Measurements from ENCODE around the gene ATP6V0B.

Gene ATP6V0B

GRCh38 chr1:44002606-44003157 is 27.9 kb downstream of the ATP6V0B start:
- DNase-seq (ENCODE audit: low read depth), result no peak

- DNase-seq (ENCODE audit: low read depth), result no peak
Observed at GRCh38 chr1:44008259-44008658, 33.5 kb downstream of the ATP6V0B start.

DNA sequence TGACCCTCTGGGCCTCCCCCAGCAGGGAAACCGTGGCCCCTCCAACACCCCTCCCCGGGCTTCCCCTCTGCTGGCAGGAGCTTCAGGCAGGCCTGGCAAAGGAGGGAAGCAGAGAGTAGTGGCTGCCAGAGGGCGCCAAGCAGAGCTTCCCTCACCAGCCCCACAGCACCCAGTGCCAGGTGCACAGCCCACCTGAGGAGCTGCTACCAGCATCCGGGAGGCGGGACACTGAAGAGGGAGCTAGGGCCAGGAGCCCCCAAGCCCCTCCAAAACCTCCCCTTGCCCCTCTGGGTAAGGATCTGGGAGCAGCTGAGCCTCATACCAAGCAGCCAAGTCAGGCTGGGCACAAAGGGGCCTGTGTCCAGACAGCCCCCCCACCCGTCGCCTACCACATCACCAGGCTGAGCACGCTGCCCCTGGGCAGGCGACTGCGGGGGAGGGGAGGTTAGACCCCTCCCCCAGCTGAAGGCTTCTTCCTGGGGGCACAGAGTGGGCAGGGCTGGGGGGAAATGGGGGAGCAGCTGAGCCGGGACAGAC is 36.2 kb downstream of the ATP6V0B start:
- DNase-seq (ENCODE audit: low read depth), result no peak

DNA sequence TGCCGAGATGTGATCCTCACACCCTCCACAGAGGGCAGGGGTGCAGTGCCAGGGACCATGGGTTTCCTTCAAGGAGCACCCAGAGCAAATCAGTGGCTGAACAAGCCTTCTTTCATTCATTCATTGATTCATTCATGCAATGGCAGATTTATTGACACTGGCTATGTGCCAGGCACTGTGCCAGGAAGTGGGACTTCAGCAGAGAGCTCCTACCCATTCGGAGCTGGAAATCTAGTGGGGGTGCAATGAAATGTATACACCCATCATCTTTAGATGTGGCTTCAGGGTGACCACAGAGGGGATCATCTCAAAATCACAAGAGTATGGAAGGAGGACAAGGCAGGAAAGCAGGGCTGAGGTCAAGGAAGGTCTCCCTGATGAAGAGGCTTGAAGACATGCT is 37.6 kb downstream of the ATP6V0B start:
- DNase-seq (ENCODE audit: low read depth), result no peak

DNA sequence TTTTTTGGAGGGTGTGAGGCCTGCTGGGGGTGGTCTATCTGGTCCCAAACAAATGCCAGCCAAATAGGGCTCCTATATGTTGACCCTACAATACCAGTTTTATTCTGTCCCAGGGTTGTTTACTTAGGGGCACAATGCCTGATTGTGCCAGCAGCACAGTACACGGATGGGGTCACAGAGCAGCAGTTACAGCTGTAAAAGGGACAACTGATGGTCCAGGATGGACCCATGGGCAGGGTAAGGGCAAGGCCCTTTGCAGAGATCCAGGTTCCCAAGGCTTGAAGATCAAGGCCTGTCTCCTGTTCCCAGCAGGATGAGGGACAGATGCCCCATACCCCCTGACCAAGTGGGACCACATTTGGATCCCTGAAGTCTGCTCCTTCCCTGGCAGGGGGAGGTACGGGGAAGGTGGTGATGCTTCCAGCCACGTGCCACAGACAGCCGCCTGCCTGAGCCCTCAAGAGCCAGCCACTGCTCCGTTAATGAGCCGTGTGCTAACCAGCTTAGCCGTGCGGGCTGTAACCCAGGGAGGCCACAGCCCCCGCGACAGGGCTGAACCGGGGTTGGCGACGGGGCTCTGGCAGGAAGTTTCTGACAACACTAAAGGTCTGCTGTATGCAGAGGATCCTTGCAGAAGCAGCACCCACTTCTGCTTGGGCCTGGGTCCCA is 38.3 kb downstream of the ATP6V0B start:
- no peak for DNase-seq (ENCODE audit: low read depth)

DNA sequence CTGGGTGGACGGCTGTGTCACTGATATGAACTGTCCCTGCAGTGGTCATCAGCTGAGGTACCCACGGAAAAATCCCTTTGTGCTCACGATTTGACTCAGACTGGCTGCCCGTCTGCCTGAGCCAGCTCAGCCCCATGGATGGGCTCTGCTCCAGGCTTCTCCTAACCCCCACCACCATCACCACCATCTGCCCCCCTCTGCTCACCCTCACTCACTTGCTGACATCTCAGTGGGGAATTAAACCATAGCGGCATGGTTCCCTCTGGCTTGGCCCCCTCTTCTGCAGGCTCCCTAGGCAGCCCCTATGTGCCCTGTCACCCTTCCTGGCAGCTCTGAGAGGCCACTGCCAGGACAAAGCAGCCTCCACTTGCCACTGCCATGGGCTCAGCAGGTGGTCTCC is 39.2 kb downstream of the ATP6V0B start:
- DNase-seq (ENCODE audit: low read depth), result no peak

DNA sequence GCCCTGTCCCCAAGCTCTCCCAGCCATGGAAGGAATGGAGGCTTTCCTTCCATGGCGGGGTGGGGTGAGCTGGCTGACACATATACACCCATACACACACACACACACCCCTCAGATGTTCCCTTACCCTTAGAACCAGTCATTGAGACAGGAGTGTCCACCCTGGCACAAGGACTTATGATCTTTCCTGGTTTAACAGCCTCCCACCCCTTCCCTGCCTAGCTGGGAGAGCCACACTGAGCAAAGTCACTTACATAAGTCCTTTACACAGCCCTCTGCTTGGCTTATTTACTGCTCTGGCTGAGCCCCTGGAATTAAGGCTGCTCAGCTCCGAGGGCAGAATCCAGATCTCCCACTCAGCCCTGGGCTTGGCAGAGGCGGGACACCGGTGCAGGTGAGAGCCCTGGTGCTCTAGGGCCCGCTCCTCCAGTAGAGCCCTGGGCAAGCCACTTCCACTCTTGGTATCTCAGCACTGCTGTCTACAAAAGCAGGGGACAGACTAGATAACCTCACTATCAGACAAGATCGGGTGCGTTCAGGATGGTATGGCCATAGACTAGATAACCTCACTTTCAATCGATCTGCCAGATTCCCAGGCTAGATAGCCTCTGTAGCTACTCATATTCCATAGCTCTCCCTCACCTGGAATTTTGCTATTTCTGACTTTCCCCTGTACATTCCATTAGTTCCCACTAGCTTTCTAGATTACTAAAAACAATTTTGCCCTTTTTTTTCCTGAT is 39.8 kb downstream of the ATP6V0B start:
- no peak for DNase-seq (ENCODE audit: low read depth)

DNA sequence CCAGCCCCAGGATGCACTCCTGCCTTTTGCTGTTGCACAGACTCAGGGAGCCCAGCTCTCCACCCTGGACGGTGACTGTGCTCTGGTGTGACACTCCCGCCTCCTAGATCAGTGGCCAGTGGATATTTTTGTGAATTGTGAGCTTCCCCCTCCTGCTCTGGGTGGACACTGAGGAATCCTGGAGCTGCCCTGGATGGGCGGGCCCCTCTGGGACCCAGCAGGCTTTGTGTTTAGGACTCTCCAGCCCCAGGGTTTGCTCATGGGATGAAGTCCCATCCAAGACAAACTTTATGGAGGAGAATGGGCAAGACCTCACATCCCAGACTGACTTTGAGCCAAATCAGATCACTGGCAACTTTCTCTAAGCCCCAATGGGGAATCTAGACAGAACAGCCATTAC is 40.4 kb downstream of the ATP6V0B start:
- no peak for DNase-seq (ENCODE audit: low read depth)

GRCh38 chr1:44016041-44016889 is 41.5 kb downstream of the ATP6V0B start:
- DNase-seq (ENCODE audit: low read depth), result no peak

DNA sequence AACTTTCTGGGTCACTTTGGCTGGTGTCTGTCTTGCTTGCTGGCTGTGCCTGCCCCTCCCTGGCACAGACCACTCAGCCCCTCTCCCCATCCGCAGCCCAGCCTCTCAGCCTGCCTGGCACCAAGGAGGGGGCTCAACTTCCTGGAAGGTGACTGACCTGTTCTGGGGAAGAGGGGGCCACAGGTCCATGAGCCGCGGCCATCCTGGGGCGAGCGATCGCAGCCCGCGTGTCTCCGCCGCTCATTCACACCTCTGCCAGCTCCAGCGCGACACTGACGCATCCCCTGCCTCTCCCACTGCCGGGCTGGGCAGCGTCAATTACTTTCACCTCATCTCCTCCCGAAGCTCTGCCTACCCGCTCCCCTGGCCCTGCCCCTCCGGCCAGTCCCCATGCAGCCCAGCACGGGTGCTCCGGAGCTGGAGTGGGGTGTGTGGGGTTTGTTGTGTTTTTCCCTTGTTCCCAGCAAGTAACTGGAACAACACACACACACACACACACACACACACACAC is 42.2 kb downstream of the ATP6V0B start:
- no peak for DNase-seq (ENCODE audit: low read depth)

- DNase-seq (ENCODE audit: low read depth), result no peak
Observed at GRCh38 chr1:44019466-44019948, 44.7 kb downstream of the ATP6V0B start.

DNA sequence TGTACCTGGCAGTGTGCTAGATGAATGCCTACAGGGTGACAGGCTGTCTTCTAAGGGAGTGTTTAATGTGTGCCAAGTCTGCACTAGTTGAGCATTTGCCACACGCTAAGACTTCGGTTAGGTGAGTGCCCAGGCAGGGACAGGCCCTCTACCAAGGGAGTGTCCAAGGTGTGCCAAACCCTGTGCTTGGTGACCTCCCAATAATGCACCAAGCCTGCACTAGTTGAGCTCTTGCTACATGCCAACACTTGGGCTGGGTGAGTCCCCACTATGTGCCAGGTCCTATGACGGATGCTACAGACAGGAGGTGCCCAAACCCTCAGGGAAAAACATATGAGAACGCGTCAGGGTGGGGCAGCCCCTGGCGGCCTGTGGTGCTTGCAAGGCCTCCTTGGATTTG is 45.7 kb downstream of the ATP6V0B start:
- DNase-seq (ENCODE audit: low read depth), result no peak

GRCh38 chr1:44021156-44021555 is 46.4 kb downstream of the ATP6V0B start:
- no peak for DNase-seq (ENCODE audit: low read depth)

- DNase-seq (ENCODE audit: low read depth), result no peak
Observed at GRCh38 chr1:44021581-44022321, 47.0 kb downstream of the ATP6V0B start.

GRCh38 chr1:44024031-44024902 is 49.5 kb downstream of the ATP6V0B start:
- no peak for DNase-seq (ENCODE audit: low read depth)

- no peak for DNase-seq (ENCODE audit: low read depth)
Observed at GRCh38 chr1:44024903-44025525, 50.3 kb downstream of the ATP6V0B start.

DNA sequence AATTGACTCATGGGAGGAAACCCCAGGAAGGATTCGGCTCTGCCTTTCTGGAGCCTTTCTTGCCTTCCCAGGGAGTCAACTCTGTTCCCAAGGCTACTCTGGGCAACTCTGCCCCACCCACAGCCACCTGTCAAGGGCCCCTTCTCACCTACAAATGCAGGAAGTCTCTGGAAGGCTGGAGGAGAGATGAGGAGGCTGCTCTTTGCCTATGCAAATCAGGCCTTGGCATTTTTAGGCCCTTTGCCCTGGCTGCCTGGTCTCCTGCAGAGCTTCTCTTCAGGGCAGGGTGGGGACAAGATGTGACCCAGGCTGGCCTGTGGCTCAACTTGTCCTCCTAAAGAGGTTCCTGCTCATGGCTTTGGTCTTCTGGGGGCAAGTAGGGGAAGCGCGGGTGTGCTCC is 51.1 kb downstream of the ATP6V0B start:
- DNase-seq (ENCODE audit: low read depth), result no peak

DNA sequence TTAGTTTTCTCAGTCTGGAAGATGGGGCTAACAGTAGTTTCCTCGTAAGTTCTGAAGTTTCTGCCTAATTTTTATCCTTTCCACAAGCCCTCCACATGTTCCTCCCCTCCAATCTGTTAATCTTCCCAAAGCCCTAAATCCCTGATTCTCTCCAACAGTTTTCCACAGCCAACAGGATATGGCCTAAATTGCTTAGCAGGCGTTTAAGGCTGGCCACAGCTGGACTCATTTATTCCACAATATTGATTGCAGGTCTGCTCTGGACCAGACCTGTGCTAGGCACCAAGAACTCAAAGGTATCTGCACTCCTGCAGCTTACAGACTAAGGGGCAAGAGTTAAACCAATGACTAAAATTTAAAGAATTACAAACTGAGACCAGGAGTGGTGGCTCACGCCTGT is 52.6 kb downstream of the ATP6V0B start:
- DNase-seq (ENCODE audit: low read depth), result no peak
